GM12878 (cell line): ENCODE results near the gene RAMP1.

Experiments used
- CTCF ChIP-seq, 3 experiments: IDR thresholded peaks in 2 of 3; conservative IDR thresholded peaks in 1 of 3; 2 replicates each; pipeline ENCODE4 v1.5.1; 2011; ENCODE audit warnings: low read depth in 3 of 3, low read length in 3 of 3, mild to moderate bottlenecking in 3 of 3, control low read depth in 2 of 3, moderate library complexity in 2 of 3, inconsistent platforms in 1 of 3, mixed read lengths in 1 of 3; ENCODE audit not compliant: control insufficient read depth in 2 of 3, insufficient read depth in 1 of 3; ENCODE audit errors: extremely low read depth in 1 of 3
- EP300 ChIP-seq, 2 experiments: fragments of 150-350 bp in 1 of 2; IDR thresholded peaks; 2 replicates each; pipeline ENCODE4 v1.6.1; 2011 to 2012; ENCODE audit warnings: low read depth in 2 of 2, low read length in 2 of 2, borderline replicate concordance in 1 of 2, improper control_type of control experiment in 1 of 2, inconsistent platforms in 1 of 2; ENCODE audit not compliant: control insufficient read depth in 1 of 2
- HDGF ChIP-seq: fragments of 450-650 bp; IDR thresholded peaks from 2 replicates; pipeline ENCODE4 v1.6.1; 2016; ENCODE audit warnings: antibody characterized with exemption
- MXI1 ChIP-seq: fragments of 150-350 bp; IDR thresholded peaks from 2 replicates; pipeline ENCODE4 v1.6.1; 2011; ENCODE audit warnings: low read depth, mild to moderate bottlenecking, inconsistent platforms, low read length, improper control_type of control experiment
- PAX5 ChIP-seq: IDR thresholded peaks from 2 replicates; pipeline ENCODE4 v1.6.1; 2011; ENCODE audit warnings: low read depth, low read length, borderline replicate concordance
- RAD21 ChIP-seq: IDR thresholded peaks from 2 replicates; pipeline ENCODE4 v1.6.1; 2011; ENCODE audit warnings: mild to moderate bottlenecking, low read depth, low read length, moderate library complexity; ENCODE audit not compliant: insufficient read depth
- ZSCAN29 ChIP-seq: fragments of 450-650 bp; IDR thresholded peaks from 2 replicates; pipeline ENCODE4 v1.6.1; 2017; ENCODE audit warnings: mild to moderate bottlenecking, moderate library complexity

- TF ChIP-seq ZSCAN29 (no peak), RAD21 (no peak), CTCF (IDR thresholded peaks at IDR 0.05 in 2 of 3, conservative IDR thresholded peaks at IDR 0.05 in 1 of 3; ENCODE audit: control insufficient read depth in 2 of 3, extremely low read depth in 1 of 3, insufficient read depth in 1 of 3, low read depth in 3 of 3, low read length in 3 of 3) (no peak), HDGF (no peak), PAX5 (no peak), MXI1 (no peak), EP300 (IDR thresholded peaks at IDR 0.05; ENCODE audit: borderline replicate concordance in 1 of 2, control insufficient read depth in 1 of 2, low read depth in 2 of 2, low read length in 2 of 2) (no peak)
Observed at GRCh38 chr2:237868631-237869342, 9.4 kb downstream of the RAMP1 start.
